HCT116 (cell line): ENCODE data around the gene TNPO1.
"Not testable (repeated sequence)": the region's sequence is repeated elsewhere in the genome, so short reads cannot be mapped to it uniquely, and the experiment has no call there.

ENCODE experiments used
- CEBPB ChIP-seq: IDR thresholded peaks from 2 replicates; pipeline ENCODE4 v1.6.1; 2012; ENCODE audit warnings: low read depth
- EZH2 ChIP-seq: fragments of 200-600 bp; sonication (generic); IDR thresholded peaks from 2 replicates; pipeline ENCODE4 v1.6.1; 2017; ENCODE audit warnings: antibody characterized with exemption, mixed run types
- EZH2phosphoT487 ChIP-seq: fragments of 200-600 bp; IDR thresholded peaks from 2 replicates; pipeline ENCODE4 v1.6.1; 2018; ENCODE audit warnings: antibody characterized with exemption, borderline replicate concordance
- JUND ChIP-seq: IDR thresholded peaks from 2 replicates; pipeline ENCODE4 v1.6.1; 2012
- POLR2A ChIP-seq: IDR thresholded peaks from 2 replicates; pipeline ENCODE4 v1.7.0; 2011; ENCODE audit warnings: borderline replicate concordance; ENCODE audit not compliant: insufficient read depth, insufficient read length; ENCODE audit errors: extremely low read depth
- POLR2AphosphoS5 ChIP-seq: IDR thresholded peaks from 2 replicates; pipeline ENCODE4 v1.6.1; 2011; ENCODE audit warnings: mild to moderate bottlenecking, low read depth, low read length, moderate library complexity
- RAD21 ChIP-seq: IDR thresholded peaks from 2 replicates; pipeline ENCODE4 v1.6.1; 2012; ENCODE audit warnings: low read depth, mild to moderate bottlenecking
- ZFX ChIP-seq: fragments of 450-650 bp; IDR thresholded peaks from 2 replicates; pipeline ENCODE4 v1.6.1; 2017
- TF ChIP-seq, protein P1 (sequence below), 3 experiments: fragments of 200-600 bp in 1 of 3; sonication (generic) in 1 of 3; IDR thresholded peaks in 2 of 3; conservative IDR thresholded peaks in 1 of 3; 2 replicates each; pipeline ENCODE4 v1.5.1; 2012 to 2017; ENCODE audit warnings: low read depth in 2 of 3, low read length in 2 of 3, antibody characterized with exemption in 1 of 3, borderline replicate concordance in 1 of 3, control low read depth in 1 of 3, mild to moderate bottlenecking in 1 of 3, mixed read lengths in 1 of 3, mixed run types in 1 of 3, moderate library complexity in 1 of 3; ENCODE audit not compliant: insufficient read depth in 1 of 3
- TF ChIP-seq, protein P2 (sequence below): IDR thresholded peaks from 2 replicates; pipeline ENCODE4 v1.6.1; 2012; ENCODE audit warnings: low read depth
- TF ChIP-seq, protein P3 (sequence below): IDR thresholded peaks from 2 replicates; pipeline ENCODE4 v1.6.1; 2012
- TF ChIP-seq, protein P4 (sequence below): IDR thresholded peaks from 2 replicates; pipeline ENCODE4 v1.6.1; 2011; ENCODE audit warnings: mild to moderate bottlenecking, low read length, moderate library complexity; ENCODE audit not compliant: insufficient replicate concordance; ENCODE audit errors: extremely low read depth

DNA sequence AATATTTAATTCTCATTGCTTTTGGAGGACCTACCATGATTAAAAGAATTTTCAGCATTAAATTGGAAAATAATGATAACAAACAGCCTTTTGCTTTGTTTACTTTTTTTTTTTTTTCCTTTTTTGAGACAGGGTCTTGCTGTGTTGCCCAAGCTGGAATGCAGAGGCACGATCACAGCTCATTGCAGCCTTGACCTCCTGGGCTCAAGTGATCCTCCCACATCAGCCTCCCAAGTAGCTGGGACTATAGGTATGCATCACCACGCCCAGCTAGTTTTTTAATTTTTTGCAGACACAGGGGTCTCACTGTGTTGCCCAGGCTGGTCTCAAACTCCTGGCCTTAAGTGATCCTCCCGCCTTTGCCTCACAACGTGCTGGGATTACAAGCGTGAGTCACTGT is 23.8 kb upstream of the TNPO1 start:
- TF ChIP-seq, protein P1, sequence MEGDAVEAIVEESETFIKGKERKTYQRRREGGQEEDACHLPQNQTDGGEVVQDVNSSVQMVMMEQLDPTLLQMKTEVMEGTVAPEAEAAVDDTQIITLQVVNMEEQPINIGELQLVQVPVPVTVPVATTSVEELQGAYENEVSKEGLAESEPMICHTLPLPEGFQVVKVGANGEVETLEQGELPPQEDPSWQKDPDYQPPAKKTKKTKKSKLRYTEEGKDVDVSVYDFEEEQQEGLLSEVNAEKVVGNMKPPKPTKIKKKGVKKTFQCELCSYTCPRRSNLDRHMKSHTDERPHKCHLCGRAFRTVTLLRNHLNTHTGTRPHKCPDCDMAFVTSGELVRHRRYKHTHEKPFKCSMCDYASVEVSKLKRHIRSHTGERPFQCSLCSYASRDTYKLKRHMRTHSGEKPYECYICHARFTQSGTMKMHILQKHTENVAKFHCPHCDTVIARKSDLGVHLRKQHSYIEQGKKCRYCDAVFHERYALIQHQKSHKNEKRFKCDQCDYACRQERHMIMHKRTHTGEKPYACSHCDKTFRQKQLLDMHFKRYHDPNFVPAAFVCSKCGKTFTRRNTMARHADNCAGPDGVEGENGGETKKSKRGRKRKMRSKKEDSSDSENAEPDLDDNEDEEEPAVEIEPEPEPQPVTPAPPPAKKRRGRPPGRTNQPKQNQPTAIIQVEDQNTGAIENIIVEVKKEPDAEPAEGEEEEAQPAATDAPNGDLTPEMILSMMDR (IDR thresholded peaks at IDR 0.05 in 2 of 3, conservative IDR thresholded peaks at IDR 0.05 in 1 of 3; ENCODE audit: borderline replicate concordance in 1 of 3, insufficient read depth in 1 of 3, low read depth in 2 of 3, low read length in 2 of 3): not testable (repeated sequence)
- TF ChIP-seq, protein P2, sequence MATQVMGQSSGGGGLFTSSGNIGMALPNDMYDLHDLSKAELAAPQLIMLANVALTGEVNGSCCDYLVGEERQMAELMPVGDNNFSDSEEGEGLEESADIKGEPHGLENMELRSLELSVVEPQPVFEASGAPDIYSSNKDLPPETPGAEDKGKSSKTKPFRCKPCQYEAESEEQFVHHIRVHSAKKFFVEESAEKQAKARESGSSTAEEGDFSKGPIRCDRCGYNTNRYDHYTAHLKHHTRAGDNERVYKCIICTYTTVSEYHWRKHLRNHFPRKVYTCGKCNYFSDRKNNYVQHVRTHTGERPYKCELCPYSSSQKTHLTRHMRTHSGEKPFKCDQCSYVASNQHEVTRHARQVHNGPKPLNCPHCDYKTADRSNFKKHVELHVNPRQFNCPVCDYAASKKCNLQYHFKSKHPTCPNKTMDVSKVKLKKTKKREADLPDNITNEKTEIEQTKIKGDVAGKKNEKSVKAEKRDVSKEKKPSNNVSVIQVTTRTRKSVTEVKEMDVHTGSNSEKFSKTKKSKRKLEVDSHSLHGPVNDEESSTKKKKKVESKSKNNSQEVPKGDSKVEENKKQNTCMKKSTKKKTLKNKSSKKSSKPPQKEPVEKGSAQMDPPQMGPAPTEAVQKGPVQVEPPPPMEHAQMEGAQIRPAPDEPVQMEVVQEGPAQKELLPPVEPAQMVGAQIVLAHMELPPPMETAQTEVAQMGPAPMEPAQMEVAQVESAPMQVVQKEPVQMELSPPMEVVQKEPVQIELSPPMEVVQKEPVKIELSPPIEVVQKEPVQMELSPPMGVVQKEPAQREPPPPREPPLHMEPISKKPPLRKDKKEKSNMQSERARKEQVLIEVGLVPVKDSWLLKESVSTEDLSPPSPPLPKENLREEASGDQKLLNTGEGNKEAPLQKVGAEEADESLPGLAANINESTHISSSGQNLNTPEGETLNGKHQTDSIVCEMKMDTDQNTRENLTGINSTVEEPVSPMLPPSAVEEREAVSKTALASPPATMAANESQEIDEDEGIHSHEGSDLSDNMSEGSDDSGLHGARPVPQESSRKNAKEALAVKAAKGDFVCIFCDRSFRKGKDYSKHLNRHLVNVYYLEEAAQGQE: not testable (repeated sequence)
- TF ChIP-seq POLR2A, POLR2AphosphoS5, ZFX, CEBPB, JUND, RAD21, EZH2, EZH2phosphoT487: not testable (repeated sequence)
- TF ChIP-seq, protein P3, sequence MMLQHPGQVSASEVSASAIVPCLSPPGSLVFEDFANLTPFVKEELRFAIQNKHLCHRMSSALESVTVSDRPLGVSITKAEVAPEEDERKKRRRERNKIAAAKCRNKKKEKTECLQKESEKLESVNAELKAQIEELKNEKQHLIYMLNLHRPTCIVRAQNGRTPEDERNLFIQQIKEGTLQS: not testable (repeated sequence)
- TF ChIP-seq, protein P4, sequence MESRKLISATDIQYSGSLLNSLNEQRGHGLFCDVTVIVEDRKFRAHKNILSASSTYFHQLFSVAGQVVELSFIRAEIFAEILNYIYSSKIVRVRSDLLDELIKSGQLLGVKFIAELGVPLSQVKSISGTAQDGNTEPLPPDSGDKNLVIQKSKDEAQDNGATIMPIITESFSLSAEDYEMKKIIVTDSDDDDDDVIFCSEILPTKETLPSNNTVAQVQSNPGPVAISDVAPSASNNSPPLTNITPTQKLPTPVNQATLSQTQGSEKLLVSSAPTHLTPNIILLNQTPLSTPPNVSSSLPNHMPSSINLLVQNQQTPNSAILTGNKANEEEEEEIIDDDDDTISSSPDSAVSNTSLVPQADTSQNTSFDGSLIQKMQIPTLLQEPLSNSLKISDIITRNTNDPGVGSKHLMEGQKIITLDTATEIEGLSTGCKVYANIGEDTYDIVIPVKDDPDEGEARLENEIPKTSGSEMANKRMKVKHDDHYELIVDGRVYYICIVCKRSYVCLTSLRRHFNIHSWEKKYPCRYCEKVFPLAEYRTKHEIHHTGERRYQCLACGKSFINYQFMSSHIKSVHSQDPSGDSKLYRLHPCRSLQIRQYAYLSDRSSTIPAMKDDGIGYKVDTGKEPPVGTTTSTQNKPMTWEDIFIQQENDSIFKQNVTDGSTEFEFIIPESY: not testable (repeated sequence)
